Lower leg skin (tissue), 3 donors: Measurements from ENCODE around the gene MCMBP.

Experiments used
- CTCF ChIP-seq, 3 donors: fragments of 450-650 bp; IDR thresholded peaks; one replicate each; pipeline ENCODE4 v1.5.1; 2016; ENCODE audit warnings: antibody characterized with exemption in 3 of 3, mild to moderate bottlenecking in 3 of 3, moderate library complexity in 2 of 3
- POLR2A ChIP-seq, 2 donors: fragments of 450-650 bp; IDR thresholded peaks; one replicate each; pipeline ENCODE4 v1.6.1; 2016 to 2017; ENCODE audit warnings: antibody characterized with exemption in 2 of 2, mild to moderate bottlenecking in 1 of 2, moderate library complexity in 1 of 2

DNA sequence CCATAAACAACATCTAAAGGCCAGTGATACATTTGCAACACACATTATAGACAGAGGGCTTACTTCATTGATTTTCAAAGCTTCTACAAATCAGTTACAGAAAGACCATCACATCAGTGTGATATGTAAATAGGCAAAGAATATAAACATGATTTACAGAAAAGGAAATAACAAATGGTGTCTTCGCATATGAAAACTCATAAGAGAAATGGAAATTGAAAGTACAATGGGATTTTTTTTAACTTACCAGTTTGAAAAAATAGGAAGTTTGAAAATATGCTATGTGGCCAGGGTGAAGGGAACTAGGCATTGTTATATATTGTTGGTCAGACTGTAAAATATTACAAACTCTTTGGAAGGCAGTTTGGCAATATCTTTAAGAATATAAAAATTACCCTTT lies 47.2 kb upstream of the MCMBP start:
- TF ChIP-seq CTCF (IDR thresholded peaks at IDR 0.05) (no peak), POLR2A (IDR thresholded peaks at IDR 0.05) (no peak)
